ENCODE measurements around the gene SLC35D3. TPM values are rescaled to one million over a fixed set of nuclear protein-coding genes. Genes with fewer than 3 reads are reported as not detected.
"Not testable (repeated sequence)": the region's sequence is repeated elsewhere in the genome, so short reads cannot be mapped to it uniquely, and the experiment has no call there.

Gene SLC35D3
- total RNA-seq, 4 donors from 2014 or later, result 0.12 TPM; not detected in 3

GRCh38 chr6:136893187-136893586 lies 28.9 kb upstream of the SLC35D3 start:
- no peaks in the 10 kb centered on the region for H3K27me3 ChIP-seq
- no peak for ATAC-seq
- 84 to 100% methylated on average over 1 to 5 of the region's 5 CpGs for WGBS, 2 donors (ENCODE audit: low coverage in 1 of 2)
- H3K36me3 ChIP-seq, result peaks cover 0 to 3% of the 10 kb centered on the region in 2 donors
- no peak overlapping the region for H3K27ac ChIP-seq
- H3K4me3 ChIP-seq, result no peak overlapping the region
- H3K9me3 ChIP-seq, result no peaks in the 10 kb centered on the region
- H3K4me1 ChIP-seq, result peaks cover 0 to 4% (median 0%) of the 10 kb centered on the region in 3 donors
- no peak for TF ChIP-seq EP300 (IDR thresholded peaks at IDR 0.05)
- no peak for TF ChIP-seq CTCF (IDR thresholded peaks at IDR 0.05)
- TF ChIP-seq POLR2AphosphoS5 (IDR thresholded peaks at IDR 0.05), result no peak
- no peak for TF ChIP-seq POLR2A (IDR thresholded peaks at IDR 0.05)

GRCh38 chr6:136895901-136896300 lies 26.2 kb upstream of the SLC35D3 start:
- no peak overlapping the region for H3K27ac ChIP-seq
- no peak overlapping the region for H3K4me3 ChIP-seq
- no peaks in the 10 kb centered on the region for H3K27me3 ChIP-seq
- peaks cover 0 to 29% of the 10 kb centered on the region in 2 donors for H3K36me3 ChIP-seq
- no peak for ATAC-seq
- H3K4me1 ChIP-seq, result no peaks in the 10 kb centered on the region
- WGBS, 2 donors (ENCODE audit: low coverage in 1 of 2), result 90 to 95% methylated on average over 3 of the region's 3 CpGs
- no peaks in the 10 kb centered on the region for H3K9me3 ChIP-seq
- TF ChIP-seq POLR2AphosphoS5 (IDR thresholded peaks at IDR 0.05), result no peak
- no peak for TF ChIP-seq POLR2A (IDR thresholded peaks at IDR 0.05)
- TF ChIP-seq CTCF (IDR thresholded peaks at IDR 0.05), result no peak
- no peak for TF ChIP-seq EP300 (IDR thresholded peaks at IDR 0.05)

GRCh38 chr6:136897071-136897470 lies 25.0 kb upstream of the SLC35D3 start:
- TF ChIP-seq CTCF (IDR thresholded peaks at IDR 0.05), result no peak
- Histone ChIP-seq H3K4me3 (no peak overlapping the region), H3K27me3 (no peaks in the 10 kb centered on the region), H3K27ac (no peak overlapping the region), H3K4me1 (peaks cover 0 to 7% (median 0%) of the 10 kb centered on the region in 3 donors), H3K36me3 (peaks cover 0 to 39% of the 10 kb centered on the region in 2 donors), H3K9me3 (no peaks in the 10 kb centered on the region)
- no peak for ATAC-seq
- 57 to 94% methylated on average over 1 of the region's 1 CpG for WGBS, 2 donors (ENCODE audit: low coverage in 1 of 2)

- H3K36me3 ChIP-seq, result peaks cover 0 to 61% of the 10 kb centered on the region in 2 donors
Measured at GRCh38 chr6:136901212-136901784, 20.8 kb upstream of the SLC35D3 start.

GRCh38 chr6:136904477-136904876 lies 17.6 kb upstream of the SLC35D3 start:
- H3K27ac ChIP-seq, H3K4me3 ChIP-seq, H3K9me3 ChIP-seq, H3K27me3 ChIP-seq, H3K4me1 ChIP-seq, ATAC-seq: not testable (repeated sequence)
- 88 to 100% methylated on average over 2 of the region's 3 CpGs for WGBS, 2 donors (ENCODE audit: low coverage in 1 of 2)
- peaks cover 0 to 46% of the 10 kb centered on the region in 2 donors for H3K36me3 ChIP-seq

More at GRCh38 chr6:136901212-136901784, 20.8 kb upstream of the SLC35D3 start:
- no peaks in the 10 kb centered on the region for H3K27me3 ChIP-seq
- H3K4me3 ChIP-seq, result no peak overlapping the region
- ATAC-seq, result no peak
- H3K27ac ChIP-seq, result no peak overlapping the region
- TF ChIP-seq POLR2A (IDR thresholded peaks at IDR 0.05), result no peak
- WGBS, 2 donors (ENCODE audit: low coverage in 1 of 2), result 67 to 100% methylated on average over 1 to 3 of the region's 5 CpGs
- H3K4me1 ChIP-seq, result peaks cover 0 to 7% (median 0%) of the 10 kb centered on the region in 3 donors
- H3K9me3 ChIP-seq, result no peaks in the 10 kb centered on the region

GRCh38 chr6:136914947-136915346 lies 7.2 kb upstream of the SLC35D3 start:
- H3K4me3 ChIP-seq, result no peak overlapping the region
- no CpG with 5 or more reads among the region's 1 CpG for WGBS, 2 donors (ENCODE audit: low coverage in 1 of 2)
- H3K4me1 ChIP-seq, result peaks cover 0 to under 1% (median 0%) of the 10 kb centered on the region in 3 donors
- peaks cover 32% of the 10 kb centered on the region for H3K27me3 ChIP-seq
- TF ChIP-seq EP300 (IDR thresholded peaks at IDR 0.05) (no peak), POLR2AphosphoS5 (IDR thresholded peaks at IDR 0.05) (no peak), CTCF (IDR thresholded peaks at IDR 0.05) (no peak), POLR2A (IDR thresholded peaks at IDR 0.05) (no peak)
- no peaks in the 10 kb centered on the region for H3K9me3 ChIP-seq
- ATAC-seq, result no peak
- H3K36me3 ChIP-seq, result peaks cover 0 to 60% of the 10 kb centered on the region in 2 donors
- no peak overlapping the region for H3K27ac ChIP-seq
